Measurements from ENCODE around the gene AQP2. TPM values are rescaled to one million over a fixed set of nuclear protein-coding genes. Genes with fewer than 3 reads are reported as not detected.
A peak's percentile ranks its signal among the peaks of the same experiment; 100 is the strongest.

The AQP2 gene
- total RNA-seq, 8 experiments from 2014 or later = 0.09 to 0.81 (median 0.14) TPM; not detected in 3

DNA sequence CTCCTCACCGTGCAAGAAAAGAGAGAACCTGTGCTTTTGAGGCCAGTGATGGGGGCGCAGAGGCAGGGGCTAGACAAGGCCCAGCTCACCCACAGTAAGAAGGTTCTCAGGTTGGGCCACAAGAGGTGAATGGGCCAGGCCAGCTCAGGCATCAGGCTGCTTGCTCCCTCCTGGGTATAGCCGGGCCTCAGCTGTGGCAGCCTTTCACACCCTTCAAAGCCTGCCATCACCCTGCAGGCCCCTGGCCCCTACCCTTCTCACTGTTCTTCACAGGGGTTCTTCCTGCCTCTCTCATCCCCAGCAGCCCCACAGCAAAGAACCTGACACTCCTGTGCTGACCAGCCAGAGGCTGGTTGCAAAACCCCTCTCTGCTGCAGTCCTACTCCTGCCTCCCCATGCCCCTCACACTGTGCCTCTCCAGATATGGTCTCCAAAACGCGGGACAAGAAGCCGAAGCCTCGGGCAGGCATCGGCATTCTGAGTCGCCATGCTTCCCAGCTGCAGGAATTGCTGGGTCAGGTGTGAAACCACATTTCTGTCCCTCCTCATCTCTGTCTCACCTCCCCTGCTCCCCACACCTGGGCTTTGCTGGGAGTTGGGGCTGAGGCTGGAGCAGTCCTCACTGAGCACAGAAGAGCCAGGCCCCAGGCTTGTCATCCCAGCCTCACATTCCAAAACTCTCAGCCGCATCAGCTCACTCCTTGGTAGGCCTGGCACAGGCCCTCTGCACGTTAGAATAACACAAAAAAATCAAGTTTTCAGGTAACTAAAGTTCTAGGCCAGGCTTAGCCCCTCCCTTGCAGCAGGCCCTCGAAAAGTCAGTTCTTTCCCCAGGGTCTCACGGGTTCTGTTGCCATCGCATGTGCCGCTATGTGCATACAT, 40.0 kb upstream of the AQP2 start:
- WGBS, 10 experiments = 50 to 97% (median 85%) methylated on average over 1 to 7 of the region's 15 CpGs; no CpG with 5 or more reads in 2 of the 10 experiments
- no peak overlapping the region for H3K27ac ChIP-seq
- peaks cover 11 to 23% of the 10 kb centered on the region in 2 donors for H3K4me1 ChIP-seq (replicated peaks in 1 of 2)
- no peak overlapping the region for H3K4me3 ChIP-seq
- ATAC-seq (replicated peaks in 6 of 8) = peak in 3 of 8 experiments; percentile 2 to 14 (median 8)
- in situ Hi-C loops (cut with MboI; ENCODE audit: low pct_unique_long_range_greater_than_20kb in 2 of 9, low sequenced_read_pairs in 9 of 9, unreplicated experiment in 9 of 9) = no loop called here

GRCh38 chr12:49911213-49911605, 39.3 kb upstream of the AQP2 start:
- ATAC-seq (replicated peaks in 6 of 8) = no peak
- WGBS, 10 experiments = 80 to 100% (median 90%) methylated on average over 1 to 2 of the region's 2 CpGs; no CpG with 5 or more reads in 3 of the 10 experiments
- Histone ChIP-seq H3K4me1 (replicated peaks in 1 of 2) (peaks cover 11 to 23% of the 10 kb centered on the region in 2 donors), H3K27ac (no peak overlapping the region), H3K4me3 (no peak overlapping the region)
- in situ Hi-C loops (cut with MboI; ENCODE audit: low pct_unique_long_range_greater_than_20kb in 2 of 9, low sequenced_read_pairs in 9 of 9, unreplicated experiment in 9 of 9) = no loop called here

- WGBS, 10 experiments = 35 to 100% (median 80%) methylated on average over 1 to 4 of the region's 16 CpGs; no CpG with 5 or more reads in 3 of the 10 experiments
- no peak overlapping the region for H3K4me3 ChIP-seq
- peak in 2 of 8 experiments; percentile 73 to 74 for ATAC-seq (replicated peaks in 6 of 8)
- H3K4me1 ChIP-seq (replicated peaks in 1 of 2) = peaks cover 11 to 19% of the 10 kb centered on the region in 2 donors
- no peak overlapping the region for H3K27ac ChIP-seq
- in situ Hi-C loops (cut with MboI; ENCODE audit: low pct_unique_long_range_greater_than_20kb in 2 of 9, low sequenced_read_pairs in 9 of 9, unreplicated experiment in 9 of 9) = no loop called here
Observed at GRCh38 chr12:49912345-49913255, 37.9 kb upstream of the AQP2 start.

DNA sequence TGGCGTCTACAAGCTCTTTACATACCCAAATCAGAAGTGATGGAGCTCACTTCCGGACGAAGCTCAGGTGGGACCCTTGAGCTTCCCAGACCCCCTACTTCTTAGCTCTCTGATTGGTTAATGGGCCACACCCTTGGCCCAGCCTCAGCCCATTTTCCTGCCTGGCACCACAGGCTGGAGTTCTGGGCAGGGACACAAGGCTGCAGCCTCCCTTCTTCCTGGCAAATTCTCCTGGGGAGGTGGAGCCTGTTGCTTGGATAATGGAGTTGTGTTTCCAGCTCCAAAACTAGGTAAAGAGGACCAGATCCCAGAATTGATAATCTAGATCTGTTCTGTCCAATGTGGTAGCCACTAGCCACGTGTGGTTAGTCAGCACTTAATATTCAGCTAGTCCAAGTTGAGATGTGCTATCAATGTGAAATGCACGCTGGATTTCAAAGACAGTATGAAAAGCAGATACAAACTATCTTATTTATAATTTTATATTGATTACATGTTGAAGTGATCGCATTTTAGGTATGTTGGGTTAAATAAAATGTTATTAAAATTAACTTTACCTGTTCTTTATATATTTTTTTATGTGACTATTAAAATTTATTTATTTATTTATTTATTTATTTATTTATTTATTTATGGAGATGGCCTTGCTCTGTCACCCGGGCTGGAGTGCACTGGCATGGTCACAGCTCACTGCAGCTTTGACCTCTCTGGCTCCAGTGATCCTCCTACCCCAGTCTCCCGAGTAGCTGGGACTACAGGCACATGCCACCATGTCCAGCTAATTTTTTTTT, 34.2 kb upstream of the AQP2 start:
- H3K4me1 ChIP-seq (replicated peaks in 1 of 2) = peaks cover 7% of the 10 kb centered on the region in 2 donors
- H3K4me3 ChIP-seq = no peak overlapping the region
- WGBS, 10 experiments = 38 to 95% (median 76%) methylated on average over 2 to 8 of the region's 8 CpGs
- H3K27ac ChIP-seq = no peak overlapping the region
- in situ Hi-C loops (cut with MboI; ENCODE audit: low pct_unique_long_range_greater_than_20kb in 2 of 9, low sequenced_read_pairs in 9 of 9, unreplicated experiment in 9 of 9) = no loop called here
- ATAC-seq (replicated peaks in 6 of 8) = no peak

DNA sequence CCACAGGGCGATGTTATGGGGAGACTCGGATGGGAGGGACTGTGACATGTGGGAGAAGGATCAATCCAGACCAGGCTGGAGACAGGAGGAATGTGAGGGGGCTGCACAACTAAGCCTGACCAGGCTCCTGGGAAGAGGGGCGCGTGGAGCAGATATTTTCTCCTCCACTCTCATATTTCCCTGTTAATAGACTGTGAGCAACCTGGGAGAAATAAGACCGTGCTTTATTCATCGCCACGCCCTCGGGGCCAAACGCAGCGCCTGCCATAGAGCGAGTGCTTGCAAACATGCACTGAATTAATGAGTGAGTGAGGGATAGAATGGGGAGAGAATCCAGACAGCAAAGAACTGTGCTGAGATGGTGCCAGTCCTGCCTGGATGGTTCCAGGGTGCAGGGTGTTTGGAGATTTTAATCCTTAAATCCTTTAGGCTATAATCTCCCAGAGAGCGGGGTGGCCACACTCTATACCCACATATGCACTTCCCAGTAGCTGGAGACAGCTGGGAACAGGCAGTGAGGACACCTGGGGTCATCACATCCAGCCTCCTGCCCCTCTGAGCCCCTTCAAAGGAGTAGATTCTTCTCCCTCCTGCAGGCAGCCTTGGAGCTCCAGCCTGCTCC, 33.3 kb upstream of the AQP2 start:
- in situ Hi-C loops (cut with MboI; ENCODE audit: low pct_unique_long_range_greater_than_20kb in 2 of 9, low sequenced_read_pairs in 9 of 9, unreplicated experiment in 9 of 9) = no loop called here
- peaks cover 7% of the 10 kb centered on the region in 2 donors for H3K4me1 ChIP-seq (replicated peaks in 1 of 2)
- no peak overlapping the region for H3K4me3 ChIP-seq
- WGBS, 10 experiments = 51 to 100% (median 83%) methylated on average over 1 to 7 of the region's 12 CpGs; no CpG with 5 or more reads in 3 of the 10 experiments
- H3K27ac ChIP-seq = peak overlapping the region in 1 of 2 donors; percentile 6
- ATAC-seq (replicated peaks in 6 of 8) = no peak

DNA sequence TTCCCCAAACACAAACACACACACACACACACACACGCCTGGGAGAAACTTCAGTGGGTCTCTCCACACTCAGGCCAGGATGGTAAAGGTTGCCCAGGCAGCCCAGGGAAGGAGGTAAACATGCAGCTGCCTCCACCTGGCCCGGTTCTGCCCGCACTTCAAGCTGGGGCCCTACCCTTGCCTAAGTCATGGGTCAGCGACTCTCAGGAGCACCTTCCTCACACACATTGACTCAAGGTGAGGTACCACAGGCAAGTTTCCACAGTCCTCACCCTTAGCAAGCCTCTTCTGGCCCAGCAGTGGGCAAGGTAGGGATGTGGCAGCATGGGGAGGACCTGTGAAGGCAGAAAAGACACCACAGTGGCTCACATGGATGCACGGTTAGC, 32.8 kb upstream of the AQP2 start:
- no peak overlapping the region for H3K27ac ChIP-seq
- no peak for ATAC-seq (replicated peaks in 6 of 8)
- no peak overlapping the region for H3K4me3 ChIP-seq
- 0 to 100% (median 47%) methylated on average over 1 of the region's 5 CpGs; no CpG with 5 or more reads in 6 of the 10 experiments for WGBS, 10 experiments
- peaks cover 7% of the 10 kb centered on the region in 2 donors for H3K4me1 ChIP-seq (replicated peaks in 1 of 2)
- in situ Hi-C loops (cut with MboI; ENCODE audit: low pct_unique_long_range_greater_than_20kb in 2 of 9, low sequenced_read_pairs in 9 of 9, unreplicated experiment in 9 of 9) = no loop called here

- in situ Hi-C loops (cut with MboI; ENCODE audit: low pct_unique_long_range_greater_than_20kb in 2 of 9, low sequenced_read_pairs in 9 of 9, unreplicated experiment in 9 of 9) = no loop called here
- no peak for ATAC-seq (replicated peaks in 6 of 8)
Observed at GRCh38 chr12:49920241-49920914, 30.2 kb upstream of the AQP2 start.

GRCh38 chr12:49920915-49921286, 29.6 kb upstream of the AQP2 start:
- H3K27ac ChIP-seq = no peak overlapping the region
- 20 to 82% methylated on average over 2 to 3 of the region's 3 CpGs; no CpG with 5 or more reads in 8 of the 10 experiments for WGBS, 10 experiments
- H3K4me1 ChIP-seq (replicated peaks in 1 of 2) = peaks cover 15 to 17% of the 10 kb centered on the region in 2 donors
- in situ Hi-C loops (cut with MboI; ENCODE audit: low pct_unique_long_range_greater_than_20kb in 2 of 9, low sequenced_read_pairs in 9 of 9, unreplicated experiment in 9 of 9) = no loop called here
- no peak for ATAC-seq (replicated peaks in 6 of 8)
- no peak overlapping the region for H3K4me3 ChIP-seq

More at GRCh38 chr12:49920241-49920914, 30.2 kb upstream of the AQP2 start:
- H3K4me3 ChIP-seq = no peak overlapping the region
- 0 to 93% (median 71%) methylated on average over 1 to 6 of the region's 12 CpGs for WGBS, 10 experiments
- H3K4me1 ChIP-seq (replicated peaks in 1 of 2) = peaks cover 15 to 17% of the 10 kb centered on the region in 2 donors
- no peak overlapping the region for H3K27ac ChIP-seq

DNA sequence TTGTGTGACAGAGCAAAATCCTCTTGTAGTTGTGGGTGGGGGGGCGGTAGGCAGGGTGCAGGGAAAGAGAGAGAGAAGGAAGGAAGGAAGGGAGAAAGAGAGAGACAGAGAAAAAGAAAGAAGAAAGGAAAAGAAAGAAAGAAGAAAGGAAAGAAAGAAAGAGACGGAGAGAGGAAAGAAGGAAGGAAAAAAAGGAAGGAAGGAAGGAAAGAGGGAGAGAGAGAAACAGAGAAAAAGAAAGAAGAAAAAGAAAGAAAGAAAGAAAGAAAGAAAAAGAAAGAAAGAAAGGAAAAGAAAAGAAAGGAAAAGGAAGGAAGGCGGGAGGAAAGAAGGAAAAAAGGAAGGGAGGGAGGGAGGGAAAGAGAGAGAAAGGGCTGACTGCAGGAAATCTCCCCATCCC, 29.2 kb upstream of the AQP2 start:
- in situ Hi-C loops (cut with MboI; ENCODE audit: low pct_unique_long_range_greater_than_20kb in 2 of 9, low sequenced_read_pairs in 9 of 9, unreplicated experiment in 9 of 9) = no loop called here
- Histone ChIP-seq H3K4me1 (replicated peaks in 1 of 2) (peaks cover 15 to 17% of the 10 kb centered on the region in 2 donors), H3K27ac (no peak overlapping the region), H3K4me3 (no peak overlapping the region)
- ATAC-seq (replicated peaks in 6 of 8) = no peak
- WGBS, 10 experiments = 50 to 92% (median 66%) methylated on average over 1 to 3 of the region's 3 CpGs; no CpG with 5 or more reads in 3 of the 10 experiments

DNA sequence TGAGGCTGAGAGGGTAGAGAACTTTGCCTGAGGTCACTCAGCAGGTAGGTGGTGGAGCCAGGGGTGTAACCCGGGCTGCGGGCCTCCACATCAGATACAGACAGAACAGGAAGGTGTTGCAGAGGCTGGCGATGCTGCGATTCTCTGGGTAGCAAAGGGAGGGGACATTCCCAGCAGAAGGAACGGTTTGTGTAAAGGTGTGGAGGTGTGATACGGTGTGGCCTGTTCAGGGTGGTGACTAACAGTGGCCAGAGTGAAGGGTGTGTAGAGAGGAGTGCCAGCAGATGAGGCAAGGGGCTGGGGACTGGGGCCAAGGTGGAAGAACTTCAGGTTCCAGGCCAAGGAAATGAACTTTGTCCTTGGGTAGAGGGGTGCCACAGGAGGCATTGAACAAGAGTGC, 28.6 kb upstream of the AQP2 start:
- in situ Hi-C loops (cut with MboI; ENCODE audit: low pct_unique_long_range_greater_than_20kb in 2 of 9, low sequenced_read_pairs in 9 of 9, unreplicated experiment in 9 of 9) = no loop called here
- no peak for ATAC-seq (replicated peaks in 6 of 8)

DNA sequence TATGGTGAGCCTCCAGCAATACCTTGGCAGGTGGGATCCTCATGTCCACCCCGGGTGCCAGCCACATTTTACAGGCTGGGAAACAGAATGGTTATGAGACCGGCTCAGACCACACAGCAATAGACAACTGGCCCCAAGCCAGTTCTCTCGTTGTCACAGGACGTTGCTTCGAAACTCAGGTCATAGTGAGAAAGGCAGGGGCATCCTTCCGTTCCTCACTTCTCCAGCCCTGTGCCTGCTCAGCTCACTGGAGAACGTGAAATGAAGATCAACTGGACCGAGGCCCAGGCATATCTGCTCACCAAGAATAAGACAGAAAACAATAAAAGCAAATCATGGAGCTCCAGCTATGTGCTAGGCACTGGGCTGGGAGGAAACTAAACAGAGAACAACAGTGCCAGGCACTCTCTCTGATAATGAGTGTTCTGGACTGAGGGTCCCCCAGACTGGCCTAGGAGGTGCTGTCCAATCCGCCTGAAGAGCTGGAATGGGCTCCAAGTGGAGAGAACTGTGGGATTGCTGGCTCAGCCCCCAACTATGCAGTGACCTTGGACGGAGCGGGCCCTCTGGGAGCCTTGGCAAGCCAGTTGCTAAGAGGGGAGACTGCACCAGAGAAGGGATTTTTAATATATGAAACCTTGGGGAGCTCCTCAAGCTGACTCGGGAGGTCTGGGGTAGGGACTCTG, 28.0 kb upstream of the AQP2 start:
- ATAC-seq (replicated peaks in 6 of 8) = no peak
- H3K27ac ChIP-seq = no peak overlapping the region
- WGBS, 10 experiments = 40 to 96% (median 79%) methylated on average over 1 to 8 of the region's 12 CpGs; no CpG with 5 or more reads in 1 of the 10 experiments
- in situ Hi-C loops (cut with MboI; ENCODE audit: low pct_unique_long_range_greater_than_20kb in 2 of 9, low sequenced_read_pairs in 9 of 9, unreplicated experiment in 9 of 9) = no loop called here
- no peak overlapping the region for H3K4me3 ChIP-seq
- H3K4me1 ChIP-seq (replicated peaks in 1 of 2) = peaks cover 15 to 17% of the 10 kb centered on the region in 2 donors

More for the DNA sequence above, 28.6 kb upstream of the AQP2 start:
- H3K4me1 ChIP-seq (replicated peaks in 1 of 2) = peaks cover 15 to 17% of the 10 kb centered on the region in 2 donors
- no peak overlapping the region for H3K4me3 ChIP-seq
- WGBS, 10 experiments = 45 to 100% (median 83%) methylated on average over 1 to 6 of the region's 6 CpGs; no CpG with 5 or more reads in 6 of the 10 experiments
- no peak overlapping the region for H3K27ac ChIP-seq
